ENCODE results near the gene RPRD1B. TPM values are rescaled to one million over a fixed set of nuclear protein-coding genes. Genes with fewer than 3 reads are reported as not detected.

RPRD1B gene, protein sequence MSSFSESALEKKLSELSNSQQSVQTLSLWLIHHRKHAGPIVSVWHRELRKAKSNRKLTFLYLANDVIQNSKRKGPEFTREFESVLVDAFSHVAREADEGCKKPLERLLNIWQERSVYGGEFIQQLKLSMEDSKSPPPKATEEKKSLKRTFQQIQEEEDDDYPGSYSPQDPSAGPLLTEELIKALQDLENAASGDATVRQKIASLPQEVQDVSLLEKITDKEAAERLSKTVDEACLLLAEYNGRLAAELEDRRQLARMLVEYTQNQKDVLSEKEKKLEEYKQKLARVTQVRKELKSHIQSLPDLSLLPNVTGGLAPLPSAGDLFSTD
- total RNA-seq (26.2 and 43.5 TPM in 2 replicates), polyA plus RNA-seq (31.0 and 44.5 TPM in 2 replicates)

DNA sequence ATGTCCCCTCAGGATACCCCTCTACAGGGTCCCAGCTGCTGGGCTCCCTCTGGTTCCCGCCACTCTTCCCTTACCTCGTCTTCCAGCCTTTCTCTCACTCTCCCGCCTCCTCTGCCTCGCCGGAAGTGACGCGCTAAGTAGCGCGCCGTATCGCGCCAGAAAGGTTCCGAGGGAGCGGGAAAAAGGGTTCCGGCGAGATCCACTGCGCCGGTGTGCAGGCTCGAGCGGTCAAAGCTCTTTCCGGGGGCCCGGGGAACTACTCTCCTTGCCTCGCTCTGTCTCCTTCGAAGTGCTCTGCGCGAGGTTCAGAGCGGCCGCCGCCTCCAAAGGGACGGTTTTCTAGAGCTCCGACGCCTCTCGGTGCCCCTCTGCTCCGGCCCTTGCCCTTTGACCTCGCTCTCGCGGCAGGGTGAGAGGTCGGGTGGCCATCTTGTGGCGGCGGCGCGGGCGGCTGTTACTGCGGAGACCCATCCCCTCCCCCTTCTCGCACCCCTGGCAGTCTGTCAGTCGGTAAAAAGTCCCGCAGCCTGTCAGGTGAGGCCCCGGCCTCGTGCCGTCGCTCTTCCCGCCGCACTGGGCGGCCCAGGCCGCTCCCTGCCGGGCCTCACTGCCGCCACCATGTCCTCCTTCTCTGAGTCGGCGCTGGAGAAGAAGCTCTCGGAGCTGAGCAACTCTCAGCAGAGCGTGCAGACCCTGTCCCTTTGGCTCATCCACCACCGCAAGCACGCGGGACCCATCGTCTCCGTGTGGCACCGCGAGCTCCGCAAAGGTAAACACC, at the start of gene RPRD1B, which contains the start of gene TTI1:
RPRD1B (plus strand) TSS at position 417 of the 778 bp plus-strand sequence; CDS start at position 619, 202 bp downstream.
TTI1 (minus strand) TSS at position 127 of the 778 bp plus-strand sequence. CDS start 19,640 bp downstream, outside the sequence.
- DNase-seq (ENCODE audit: low read depth in 1 of 2, low spot score in 1 of 2) = peak; percentile 89 to 92
- TF ChIP-seq, protein P1, sequence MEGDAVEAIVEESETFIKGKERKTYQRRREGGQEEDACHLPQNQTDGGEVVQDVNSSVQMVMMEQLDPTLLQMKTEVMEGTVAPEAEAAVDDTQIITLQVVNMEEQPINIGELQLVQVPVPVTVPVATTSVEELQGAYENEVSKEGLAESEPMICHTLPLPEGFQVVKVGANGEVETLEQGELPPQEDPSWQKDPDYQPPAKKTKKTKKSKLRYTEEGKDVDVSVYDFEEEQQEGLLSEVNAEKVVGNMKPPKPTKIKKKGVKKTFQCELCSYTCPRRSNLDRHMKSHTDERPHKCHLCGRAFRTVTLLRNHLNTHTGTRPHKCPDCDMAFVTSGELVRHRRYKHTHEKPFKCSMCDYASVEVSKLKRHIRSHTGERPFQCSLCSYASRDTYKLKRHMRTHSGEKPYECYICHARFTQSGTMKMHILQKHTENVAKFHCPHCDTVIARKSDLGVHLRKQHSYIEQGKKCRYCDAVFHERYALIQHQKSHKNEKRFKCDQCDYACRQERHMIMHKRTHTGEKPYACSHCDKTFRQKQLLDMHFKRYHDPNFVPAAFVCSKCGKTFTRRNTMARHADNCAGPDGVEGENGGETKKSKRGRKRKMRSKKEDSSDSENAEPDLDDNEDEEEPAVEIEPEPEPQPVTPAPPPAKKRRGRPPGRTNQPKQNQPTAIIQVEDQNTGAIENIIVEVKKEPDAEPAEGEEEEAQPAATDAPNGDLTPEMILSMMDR (IDR thresholded peaks at IDR 0.05; ENCODE audit: low read depth, low read length) = no peak

DNA sequence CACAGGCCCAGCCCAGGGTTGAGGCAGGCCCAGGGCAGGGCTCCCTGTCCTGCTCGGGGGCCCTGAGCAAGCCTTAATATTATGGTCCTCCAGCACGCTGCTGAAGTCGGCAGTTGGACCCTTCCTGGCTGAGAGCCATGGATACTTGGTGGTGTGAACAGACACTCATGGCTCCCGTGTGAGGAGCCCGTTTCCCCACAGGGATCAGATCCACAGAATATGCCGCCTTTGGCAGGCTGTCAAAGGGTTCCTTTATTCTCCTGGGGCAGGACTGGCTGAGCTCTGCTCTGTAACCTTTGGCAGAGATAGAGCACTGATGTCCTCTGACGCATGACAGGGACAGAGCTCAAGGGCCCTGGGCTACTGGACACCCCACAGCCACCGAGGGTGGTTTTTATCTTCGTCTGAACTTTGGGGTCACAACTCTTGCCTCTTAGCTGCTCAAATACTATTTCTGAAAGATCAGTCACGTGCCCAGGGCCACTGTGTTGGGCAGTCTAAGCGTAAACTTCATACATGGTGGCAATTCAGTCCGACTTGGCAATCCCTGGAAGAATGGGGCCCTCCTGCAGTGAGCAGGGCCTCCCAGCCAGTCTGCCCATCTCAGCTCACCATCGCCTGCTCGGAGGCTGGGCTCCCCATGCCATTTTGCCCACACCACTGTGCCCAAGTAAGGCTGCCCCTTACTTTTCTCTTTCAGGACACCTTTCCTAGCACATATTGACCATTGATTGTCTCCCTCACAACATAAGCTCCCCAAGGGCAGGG, 49.3 kb upstream of the RPRD1B start:
- Histone ChIP-seq H3K4me3 (no peak overlapping the region), H3K27me3 (no peaks in the 10 kb centered on the region), H3K4me1 (ENCODE audit: low read depth) (peaks cover 66% of the 10 kb centered on the region), H3K27ac (peak overlapping the region; percentile 92), H3K9me3 (ENCODE audit: low read depth) (no peaks in the 10 kb centered on the region), H3K36me3 (no peaks in the 10 kb centered on the region)
- DNase-seq (ENCODE audit: low read depth in 1 of 2, low spot score in 1 of 2) = peak in 1 of 2 donors; percentile 34
- TF ChIP-seq, protein P1 (IDR thresholded peaks at IDR 0.05; ENCODE audit: low read depth, low read length) = no peak

More for the DNA sequence above, at the start of gene RPRD1B, which contains the start of gene TTI1:
- peak within 1 kb of the TSS; percentile 97 for H3K27ac ChIP-seq
- H3K27me3 ChIP-seq = no peaks in the 10 kb centered on the region
- no peaks in the 10 kb centered on the region for H3K9me3 ChIP-seq (ENCODE audit: low read depth)
- no peaks in the 10 kb centered on the region for H3K4me1 ChIP-seq (ENCODE audit: low read depth)
- H3K36me3 ChIP-seq = peaks cover 10% of the 10 kb centered on the region
- H3K4me3 ChIP-seq = peak within 1 kb of the TSS; percentile 72

DNA sequence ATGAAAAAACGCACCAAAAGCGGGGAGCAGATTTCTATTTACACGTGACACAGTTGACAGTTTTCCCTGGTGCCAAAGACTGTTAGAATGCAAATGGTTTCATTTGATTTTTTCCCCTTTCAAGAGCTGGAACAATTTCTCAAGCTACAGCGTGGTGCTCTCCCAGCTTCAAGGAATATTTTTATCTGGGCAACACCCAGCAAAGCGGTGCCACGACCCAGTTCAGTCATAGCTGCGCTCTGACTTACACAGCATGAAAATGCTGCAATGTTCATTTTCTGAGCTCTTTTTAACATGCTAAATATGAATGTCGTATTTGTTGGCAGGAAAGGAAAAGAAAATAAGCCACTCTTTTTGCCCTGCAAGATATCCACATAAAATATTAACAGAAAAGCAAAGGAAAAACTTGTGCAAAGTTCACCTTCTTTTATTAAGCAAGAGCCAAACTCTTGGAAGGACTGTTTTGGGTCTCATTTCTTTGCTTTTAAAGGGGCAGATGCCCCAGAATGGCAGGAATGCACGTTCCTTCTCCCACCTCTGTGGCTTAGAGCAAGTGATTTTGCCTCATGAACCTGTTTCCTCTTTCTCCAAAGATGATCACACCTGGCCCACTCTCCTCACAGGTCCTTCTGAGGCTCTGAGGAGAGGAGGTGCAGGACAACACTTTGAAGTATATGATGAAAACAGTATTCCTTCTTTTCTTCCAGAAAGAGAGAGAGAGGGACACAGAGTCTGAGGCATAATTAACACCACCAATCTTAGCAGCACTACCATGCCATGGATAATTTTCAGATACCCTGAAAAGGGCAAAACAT, 47.3 kb upstream of the RPRD1B start:
- TF ChIP-seq, protein P1 (IDR thresholded peaks at IDR 0.05; ENCODE audit: low read depth, low read length) = no peak
- Histone ChIP-seq H3K36me3 (no peaks in the 10 kb centered on the region), H3K4me3 (no peak overlapping the region), H3K27me3 (no peaks in the 10 kb centered on the region), H3K27ac (peak overlapping the region; percentile 92), H3K4me1 (ENCODE audit: low read depth) (peaks cover 86% of the 10 kb centered on the region), H3K9me3 (ENCODE audit: low read depth) (no peaks in the 10 kb centered on the region)
- no peak for DNase-seq (ENCODE audit: low read depth in 1 of 2, low spot score in 1 of 2)

DNA sequence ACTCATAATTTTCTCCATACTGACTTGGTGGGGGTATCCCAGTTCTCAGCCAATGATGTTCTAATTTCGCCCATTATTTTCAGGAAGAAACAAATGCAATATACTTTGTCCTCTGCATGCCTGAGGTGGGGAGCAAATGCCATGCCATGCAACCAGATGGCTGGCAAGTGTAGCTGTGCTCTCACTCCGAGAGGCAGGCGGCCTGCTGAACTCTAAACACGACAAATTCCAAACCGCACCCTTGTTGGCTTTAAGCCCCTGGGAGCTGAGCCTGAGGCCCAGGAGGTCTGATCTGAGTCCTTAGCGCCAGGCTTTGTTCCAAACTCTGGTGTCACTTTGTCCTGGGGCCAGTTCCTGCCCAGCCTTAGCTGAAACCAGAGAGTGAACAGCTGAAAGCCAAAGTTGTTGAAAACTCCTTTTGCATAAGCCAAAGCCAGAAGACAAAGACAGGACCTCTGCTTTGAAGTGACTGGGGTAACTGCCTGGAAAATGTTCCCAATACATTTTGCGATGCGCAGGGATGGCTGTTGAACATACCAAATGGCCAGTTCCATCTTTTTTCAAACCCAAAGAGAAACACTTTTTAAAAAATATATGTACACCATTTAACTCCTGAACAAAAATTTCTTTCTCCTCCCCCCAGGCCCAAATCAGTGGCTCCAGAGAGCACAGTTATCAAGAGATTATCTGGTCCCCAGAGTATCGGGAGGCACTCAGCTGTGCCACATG, 46.5 kb upstream of the RPRD1B start:
- Histone ChIP-seq H3K27ac (peak overlapping the region; percentile 92), H3K9me3 (ENCODE audit: low read depth) (no peaks in the 10 kb centered on the region), H3K4me1 (ENCODE audit: low read depth) (peaks cover 94% of the 10 kb centered on the region), H3K4me3 (no peak overlapping the region), H3K36me3 (no peaks in the 10 kb centered on the region), H3K27me3 (no peaks in the 10 kb centered on the region)
- TF ChIP-seq, protein P1 (IDR thresholded peaks at IDR 0.05; ENCODE audit: low read depth, low read length) = no peak
- DNase-seq (ENCODE audit: low read depth in 1 of 2, low spot score in 1 of 2) = peak in 1 of 2 donors; percentile 83
